HCT116 (cell line): ENCODE measurements around the gene LHX3. TPM values are rescaled to one million over a fixed set of nuclear protein-coding genes. Genes with fewer than 3 reads are reported as not detected.

ENCODE experiments used
- ATAC-seq: fragments of 200-7000 bp; cut with Tn5 transposase; 2 replicates; pipeline ENCODE4 v1.9.1; 2020; ENCODE audit warnings: mild to moderate bottlenecking, moderate library complexity
- BruUV-seq: library from RNA; stranded (reverse); fragments of 400-500 nt; replicated peaks from 2 replicates; lab custom pipeline; 2021; lab: Mats Ljungman, UMichigan
- CTCF ChIA-PET: fragments of 300-600 bp; sonication (Branson Sonifier 250); formaldehyde crosslinking; loops from one replicate; lab custom pipeline; 2021; ENCODE audit warnings: antibody characterized with exemption; lab: Charles Lee
- POLR2A ChIA-PET: fragments of 300-600, 350-600 bp; sonication (Branson Sonifier 250); formaldehyde crosslinking; loops from one replicate; lab custom pipeline; 2021; ENCODE audit warnings: antibody characterized with exemption; lab: Charles Lee
- RAD21 ChIA-PET, 2 experiments: fragments of 300-600 bp; sonication (Branson Sonifier 250); formaldehyde crosslinking; loops; one replicate each; lab custom pipeline; 2023; ENCODE audit warnings: low total read pairs in 2 of 2; ENCODE audit not compliant: uncharacterized antibody in 2 of 2, unreplicated experiment in 2 of 2, low non-redundant PET in 1 of 2; lab: Charles Lee
- DNase-seq: peaks from one replicate; pipeline ENCODE4 v3.0.0-alpha.2; 2010; ENCODE audit warnings: low read depth, low spot score
- H2AFZ ChIP-seq: fragments of 200-600 bp; shearing (Covaris generic), sonication (generic); 2 replicates; pipeline ENCODE4 v1.6.1; 2017; ENCODE audit warnings: low read depth, mixed run types, mixed read lengths, antibody characterized with exemption, low read length; ENCODE audit not compliant: poor library complexity, severe bottlenecking
- H3K27ac ChIP-seq: 2 replicates; pipeline ENCODE4 v1.5.1; 2012; ENCODE audit warnings: low read depth, low read length
- H3K27me3 ChIP-seq: fragments of 200-600 bp; sonication (generic); 2 replicates; pipeline ENCODE4 v1.6.1; 2016; ENCODE audit warnings: mixed run types, low read length, mixed read lengths; ENCODE audit not compliant: insufficient read depth
- H3K36me3 ChIP-seq, 2 experiments: fragments of 200-500 bp in 1 of 2; fragments of 200-600 bp in 1 of 2; sonication (Bioruptor generic) in 1 of 2; sonication (generic) in 1 of 2; 2 replicates each; pipeline versions ENCODE4 v1.5.1 to v1.6.1; 2014 to 2016; ENCODE audit warnings: low read length in 2 of 2, inconsistent platforms in 1 of 2, mixed read lengths in 1 of 2, mixed run types in 1 of 2; ENCODE audit not compliant: insufficient read depth in 2 of 2, control insufficient read depth in 1 of 2
- H3K4me1 ChIP-seq, 2 experiments: fragments of 200-600 bp in 1 of 2; sonication (generic) in 1 of 2; 2 replicates each; pipeline versions ENCODE4 v1.5.1 to v1.6.1; 2012 to 2017; ENCODE audit warnings: low read length in 2 of 2, inconsistent platforms in 1 of 2, mild to moderate bottlenecking in 1 of 2, mixed read lengths in 1 of 2, mixed run types in 1 of 2, moderate library complexity in 1 of 2; ENCODE audit not compliant: insufficient read depth in 2 of 2, control insufficient read depth in 1 of 2
- H3K4me2 ChIP-seq: fragments of 200-600 bp; sonication (generic); 2 replicates; pipeline ENCODE4 v1.6.1; 2017; ENCODE audit warnings: mixed run types, low read length, mixed read lengths
- H3K4me3 ChIP-seq, 2 experiments: fragments of 200-600 bp in 1 of 2; sonication (generic) in 1 of 2; replicated peaks in 1 of 2; 2 replicates each; pipeline ENCODE4 v1.5.1; 2011 to 2016; ENCODE audit warnings: low read length in 2 of 2, control low read depth in 1 of 2, low read depth in 1 of 2, mild to moderate bottlenecking in 1 of 2, mixed read lengths in 1 of 2, mixed run types in 1 of 2
- H3K79me2 ChIP-seq: fragments of 200-600 bp; sonication (generic); 2 replicates; pipeline ENCODE4 v1.6.1; 2017; ENCODE audit warnings: mild to moderate bottlenecking, mixed run types, low read length, moderate library complexity, mixed read lengths; ENCODE audit not compliant: insufficient read depth
- H3K9ac ChIP-seq: fragments of 200-600 bp; sonication (generic); 2 replicates; pipeline ENCODE4 v1.6.1; 2016; ENCODE audit warnings: low read length, mixed read lengths
- H3K9me2 ChIP-seq: fragments of 200-600 bp; sonication (generic), shearing (Covaris generic); 2 replicates; pipeline ENCODE4 v1.6.1; 2017; ENCODE audit warnings: mixed run types, mild to moderate bottlenecking, moderate library complexity; ENCODE audit not compliant: insufficient read depth
- H3K9me3 ChIP-seq, 2 experiments: fragments of 200-500 bp in 1 of 2; fragments of 200-600 bp in 1 of 2; sonication (Bioruptor generic) in 1 of 2; sonication (generic) in 1 of 2; 2 replicates each; pipeline ENCODE4 v1.6.1; 2014 to 2017; ENCODE audit warnings: low read length in 2 of 2, mixed read lengths in 2 of 2, inconsistent platforms in 1 of 2, low read depth in 1 of 2, mild to moderate bottlenecking in 1 of 2, mixed run types in 1 of 2, moderate library complexity in 1 of 2; ENCODE audit not compliant: control insufficient read depth in 1 of 2, insufficient read depth in 1 of 2
- H4K20me1 ChIP-seq: fragments of 200-600 bp; sonication (generic), shearing (Covaris generic); 2 replicates; pipeline ENCODE4 v1.6.1; 2017; ENCODE audit warnings: mixed run types, mild to moderate bottlenecking, moderate library complexity; ENCODE audit not compliant: insufficient read depth
- CBX3 ChIP-seq: IDR thresholded peaks from 2 replicates; pipeline ENCODE4 v1.6.1; 2012; ENCODE audit warnings: low read depth
- EGR1 ChIP-seq: IDR thresholded peaks from 2 replicates; pipeline ENCODE4 v1.6.1; 2012; ENCODE audit warnings: low read depth
- ELF1 ChIP-seq: IDR thresholded peaks from 2 replicates; pipeline ENCODE4 v1.6.1; 2012; ENCODE audit warnings: low read depth, borderline replicate concordance
- EZH2 ChIP-seq: fragments of 200-600 bp; sonication (generic); IDR thresholded peaks from 2 replicates; pipeline ENCODE4 v1.6.1; 2017; ENCODE audit warnings: antibody characterized with exemption, mixed run types
- JUND ChIP-seq: IDR thresholded peaks from 2 replicates; pipeline ENCODE4 v1.6.1; 2012
- POLR2A ChIP-seq: IDR thresholded peaks from 2 replicates; pipeline ENCODE4 v1.7.0; 2011; ENCODE audit warnings: borderline replicate concordance; ENCODE audit not compliant: insufficient read depth, insufficient read length; ENCODE audit errors: extremely low read depth
- RAD21 ChIP-seq: IDR thresholded peaks from 2 replicates; pipeline ENCODE4 v1.6.1; 2012; ENCODE audit warnings: low read depth, mild to moderate bottlenecking
- SP1 ChIP-seq: IDR thresholded peaks from 2 replicates; pipeline ENCODE4 v1.6.1; 2012; ENCODE audit warnings: low read depth
- SRF ChIP-seq: IDR thresholded peaks from 2 replicates; pipeline ENCODE4 v1.6.1; 2012; ENCODE audit warnings: low read depth
- TCF7L2 ChIP-seq: IDR thresholded peaks from 2 replicates; pipeline ENCODE4 v1.7.0; 2011; ENCODE audit warnings: borderline replicate concordance, inconsistent platforms; ENCODE audit not compliant: insufficient read depth, insufficient read length; ENCODE audit errors: extremely low read depth
- YY1 ChIP-seq: IDR thresholded peaks from 2 replicates; pipeline ENCODE4 v1.6.1; 2011; ENCODE audit warnings: low read length, low read depth, moderate library complexity, mild to moderate bottlenecking; ENCODE audit not compliant: insufficient replicate concordance; ENCODE audit errors: extremely low read depth
- ZFX ChIP-seq: fragments of 450-650 bp; IDR thresholded peaks from 2 replicates; pipeline ENCODE4 v1.6.1; 2017
- ZNF274 ChIP-seq: fragments of 200-500 bp; sonication (Bioruptor generic); IDR thresholded peaks from 2 replicates; pipeline ENCODE4 v1.6.1; 2014; ENCODE audit warnings: mild to moderate bottlenecking, low read depth, low read length, inconsistent platforms
- intact Hi-C: fragments of 100-400 bp; cut with micrococcal nuclease; formaldehyde crosslinking; loops from 2 replicates; pipeline ENCODE4 v1.10.0; 2022
- total RNA-seq: library from RNA; stranded (reverse); gene quantifications from one replicate; pipeline ENCODE4 v1.2.1, GENCODE V29; 2021; ENCODE audit not compliant: unreplicated experiment
- TF ChIP-seq, protein P1 (sequence below): IDR thresholded peaks from 2 replicates; pipeline ENCODE4 v1.6.1; 2011; ENCODE audit warnings: mild to moderate bottlenecking, low read length, moderate library complexity; ENCODE audit not compliant: insufficient replicate concordance; ENCODE audit errors: extremely low read depth
- TF ChIP-seq, protein P2 (sequence below): IDR thresholded peaks from 2 replicates; pipeline ENCODE4 v1.6.1; 2012; ENCODE audit warnings: low read depth

Gene LHX3
- total RNA-seq, 1 experiment from 2014 or later, result not detected

DNA sequence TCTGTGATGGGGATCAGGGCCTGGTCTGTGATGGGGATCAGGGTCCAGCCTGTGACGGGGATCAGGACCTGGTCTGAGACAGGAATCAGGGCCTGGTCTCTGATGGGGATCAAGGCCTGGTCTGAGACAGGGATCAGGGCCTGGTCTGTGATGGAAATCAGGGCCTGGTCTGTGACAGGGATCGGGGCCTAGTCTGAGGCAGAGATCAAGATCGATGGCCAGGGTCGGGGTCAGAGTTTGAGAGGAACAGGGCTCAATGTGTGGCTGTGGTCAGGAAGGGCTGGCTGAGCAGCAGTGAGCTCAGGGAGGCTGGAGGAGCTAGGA, 52.4 kb downstream of the LHX3 start:
- Histone ChIP-seq H3K9me3 (no peaks in the 10 kb centered on the region), H4K20me1 (no peaks in the 10 kb centered on the region), H3K9me2 (no peaks in the 10 kb centered on the region), H3K27ac (no peak overlapping the region), H3K27me3 (no peaks in the 10 kb centered on the region), H3K4me1 (no peaks in the 10 kb centered on the region; a peak in 1 of 4 replicates), H3K36me3 (no peaks in the 10 kb centered on the region), H3K4me2 (no peak overlapping the region), H3K79me2 (no peaks in the 10 kb centered on the region), H3K4me3 (no peak overlapping the region), H3K9ac (no peak overlapping the region), H2AFZ (no peak overlapping the region)
- RAD21 ChIA-PET, result no interaction called here
- no peak for ATAC-seq
- intact Hi-C loops, result no loop called here
- POLR2A ChIA-PET, result no interaction called here
- no peak for DNase-seq
- CTCF ChIA-PET, result no interaction called here
- TF ChIP-seq YY1 (no peak), CBX3 (no peak), ZFX (no peak), JUND (no peak), EZH2 (no peak), RAD21 (no peak), EGR1 (no peak), ELF1 (no peak), ZNF274 (no peak), POLR2A (no peak), TCF7L2 (no peak), SP1 (no peak), SRF (no peak)
- TF ChIP-seq, protein P1, sequence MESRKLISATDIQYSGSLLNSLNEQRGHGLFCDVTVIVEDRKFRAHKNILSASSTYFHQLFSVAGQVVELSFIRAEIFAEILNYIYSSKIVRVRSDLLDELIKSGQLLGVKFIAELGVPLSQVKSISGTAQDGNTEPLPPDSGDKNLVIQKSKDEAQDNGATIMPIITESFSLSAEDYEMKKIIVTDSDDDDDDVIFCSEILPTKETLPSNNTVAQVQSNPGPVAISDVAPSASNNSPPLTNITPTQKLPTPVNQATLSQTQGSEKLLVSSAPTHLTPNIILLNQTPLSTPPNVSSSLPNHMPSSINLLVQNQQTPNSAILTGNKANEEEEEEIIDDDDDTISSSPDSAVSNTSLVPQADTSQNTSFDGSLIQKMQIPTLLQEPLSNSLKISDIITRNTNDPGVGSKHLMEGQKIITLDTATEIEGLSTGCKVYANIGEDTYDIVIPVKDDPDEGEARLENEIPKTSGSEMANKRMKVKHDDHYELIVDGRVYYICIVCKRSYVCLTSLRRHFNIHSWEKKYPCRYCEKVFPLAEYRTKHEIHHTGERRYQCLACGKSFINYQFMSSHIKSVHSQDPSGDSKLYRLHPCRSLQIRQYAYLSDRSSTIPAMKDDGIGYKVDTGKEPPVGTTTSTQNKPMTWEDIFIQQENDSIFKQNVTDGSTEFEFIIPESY, result no peak
- TF ChIP-seq, protein P2, sequence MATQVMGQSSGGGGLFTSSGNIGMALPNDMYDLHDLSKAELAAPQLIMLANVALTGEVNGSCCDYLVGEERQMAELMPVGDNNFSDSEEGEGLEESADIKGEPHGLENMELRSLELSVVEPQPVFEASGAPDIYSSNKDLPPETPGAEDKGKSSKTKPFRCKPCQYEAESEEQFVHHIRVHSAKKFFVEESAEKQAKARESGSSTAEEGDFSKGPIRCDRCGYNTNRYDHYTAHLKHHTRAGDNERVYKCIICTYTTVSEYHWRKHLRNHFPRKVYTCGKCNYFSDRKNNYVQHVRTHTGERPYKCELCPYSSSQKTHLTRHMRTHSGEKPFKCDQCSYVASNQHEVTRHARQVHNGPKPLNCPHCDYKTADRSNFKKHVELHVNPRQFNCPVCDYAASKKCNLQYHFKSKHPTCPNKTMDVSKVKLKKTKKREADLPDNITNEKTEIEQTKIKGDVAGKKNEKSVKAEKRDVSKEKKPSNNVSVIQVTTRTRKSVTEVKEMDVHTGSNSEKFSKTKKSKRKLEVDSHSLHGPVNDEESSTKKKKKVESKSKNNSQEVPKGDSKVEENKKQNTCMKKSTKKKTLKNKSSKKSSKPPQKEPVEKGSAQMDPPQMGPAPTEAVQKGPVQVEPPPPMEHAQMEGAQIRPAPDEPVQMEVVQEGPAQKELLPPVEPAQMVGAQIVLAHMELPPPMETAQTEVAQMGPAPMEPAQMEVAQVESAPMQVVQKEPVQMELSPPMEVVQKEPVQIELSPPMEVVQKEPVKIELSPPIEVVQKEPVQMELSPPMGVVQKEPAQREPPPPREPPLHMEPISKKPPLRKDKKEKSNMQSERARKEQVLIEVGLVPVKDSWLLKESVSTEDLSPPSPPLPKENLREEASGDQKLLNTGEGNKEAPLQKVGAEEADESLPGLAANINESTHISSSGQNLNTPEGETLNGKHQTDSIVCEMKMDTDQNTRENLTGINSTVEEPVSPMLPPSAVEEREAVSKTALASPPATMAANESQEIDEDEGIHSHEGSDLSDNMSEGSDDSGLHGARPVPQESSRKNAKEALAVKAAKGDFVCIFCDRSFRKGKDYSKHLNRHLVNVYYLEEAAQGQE, result no peak
- no TSS peak for BruUV-seq
